HG03442 (cell line): ENCODE results near the gene AGPAT2.

Source experiments
- ATAC-seq: cut with Tn5 transposase; IDR thresholded peaks from one replicate; pipeline ENCODE4 v1.9.1; 2021; ENCODE audit warnings: mild to moderate bottlenecking, moderate library complexity; ENCODE audit not compliant: unreplicated experiment

Gene AGPAT2

GRCh38 chr9:136629001-136629878 lies 58.0 kb downstream of the AGPAT2 start:
- no peak for ATAC-seq

GRCh38 chr9:136628268-136628667 lies 59.0 kb downstream of the AGPAT2 start:
- ATAC-seq, result no peak

GRCh38 chr9:136627703-136628102 lies 59.6 kb downstream of the AGPAT2 start:
- ATAC-seq, result no peak

GRCh38 chr9:136626740-136627642 lies 60.3 kb downstream of the AGPAT2 start:
- no peak for ATAC-seq

GRCh38 chr9:136626066-136626725 lies 61.1 kb downstream of the AGPAT2 start:
- ATAC-seq, result no peak

- ATAC-seq, result no peak
These were observed 61.9 kb downstream of the AGPAT2 start for GRCh38 chr9:136625101-136626065.

- ATAC-seq, result no peak
These were observed 62.9 kb downstream of the AGPAT2 start for GRCh38 chr9:136624184-136624951.

- no peak for ATAC-seq
These were observed 63.4 kb downstream of the AGPAT2 start for GRCh38 chr9:136623842-136624183.
